B cell (primary cell): ENCODE data around the gene ZNF280D. TPM values are rescaled to one million over a fixed set of nuclear protein-coding genes. Genes with fewer than 3 reads are reported as not detected.

Source experiments
- ATAC-seq: fragments of 200-7000 bp; cut with Tn5 transposase; one replicate; pipeline ENCODE4 v1.10.0; 2021; ENCODE audit warnings: low read depth, mild to moderate bottlenecking, moderate number of reproducible peaks, moderate library complexity
- CTCF ChIA-PET: fragments of 350-600 bp; sonication (Branson Sonifier 250); formaldehyde crosslinking; loops from one replicate; lab custom pipeline; 2021; ENCODE audit warnings: antibody characterized with exemption, inconsistent platforms; lab: Charles Lee
- POLR2A ChIA-PET: fragments of 350-600 bp; sonication (Branson Sonifier 250); formaldehyde crosslinking; loops from one replicate; lab custom pipeline; 2021; ENCODE audit warnings: antibody characterized with exemption; lab: Charles Lee
- DNase-seq: peaks from one replicate; pipeline ENCODE4 v3.0.0; 2013
- H2AFZ ChIP-seq: 2 replicates; pipeline ENCODE4 v1.6.1; 2012; ENCODE audit warnings: mild to moderate bottlenecking, low read depth, low read length; ENCODE audit not compliant: insufficient read depth, poor library complexity, severe bottlenecking
- H3K27ac ChIP-seq, 2 donors: 1 replicate in 1 of 2; 2 replicates in 1 of 2; pipeline ENCODE4 v1.5.1; 2012 to 2013; ENCODE audit warnings: low read length in 2 of 2, mild to moderate bottlenecking in 2 of 2, moderate library complexity in 1 of 2
- H3K27me3 ChIP-seq, 4 experiments: fragments of 200-600 bp in 1 of 4; sonication (generic) in 1 of 4; replicated peaks in 1 of 4; 1 replicate in 2 of 4; 2 replicates in 2 of 4; pipeline versions ENCODE4 v1.6.1 to v1.7.0; 2013 to 2016; ENCODE audit warnings: low read length in 3 of 4, mild to moderate bottlenecking in 2 of 4, mixed read lengths in 1 of 4, moderate library complexity in 1 of 4; ENCODE audit not compliant: insufficient read depth in 4 of 4, control insufficient read depth in 3 of 4; ENCODE audit errors: control extremely low read depth in 1 of 4
- H3K36me3 ChIP-seq, 2 experiments: replicated peaks in 1 of 2; 1 replicate in 1 of 2; 2 replicates in 1 of 2; pipeline versions ENCODE4 v1.6.1 to v1.7.1; 2013; ENCODE audit warnings: low read length in 1 of 2; ENCODE audit not compliant: insufficient read depth in 2 of 2, control insufficient read depth in 1 of 2; ENCODE audit errors: control extremely low read depth in 1 of 2, extremely low read depth in 1 of 2
- H3K4me1 ChIP-seq, 2 donors: fragments of 200-600 bp in 1 of 2; sonication (generic) in 1 of 2; 1 replicate in 1 of 2; 2 replicates in 1 of 2; pipeline versions ENCODE4 v1.5.1 to v1.6.1; 2013 to 2017; ENCODE audit warnings: low read length in 2 of 2; ENCODE audit not compliant: control insufficient read depth in 2 of 2, insufficient read depth in 2 of 2
- H3K4me2 ChIP-seq: replicated peaks from 2 replicates; pipeline ENCODE3; 2012; ENCODE audit warnings: mild to moderate bottlenecking, low read depth, low read length; ENCODE audit not compliant: poor library complexity, severe bottlenecking
- H3K4me3 ChIP-seq, 5 experiments: fragments of 200-600 bp in 1 of 5; sonication (generic) in 1 of 5; 1 replicate in 3 of 5; 2 replicates in 2 of 5; pipeline versions ENCODE4 v1.5.1 to v1.7.0; 2011 to 2016; ENCODE audit warnings: low read length in 4 of 5, mild to moderate bottlenecking in 4 of 5, low read depth in 2 of 5, control low read depth in 1 of 5, moderate library complexity in 1 of 5; ENCODE audit not compliant: insufficient read depth in 1 of 5; ENCODE audit errors: control extremely low read depth in 1 of 5, extremely low read depth in 1 of 5
- H3K79me2 ChIP-seq: fragments of 200-600 bp; sonication (generic); one replicate; pipeline ENCODE4 v1.6.0; 2016; ENCODE audit warnings: low read length; ENCODE audit not compliant: control insufficient read depth, insufficient read depth
- H3K9ac ChIP-seq: fragments of 200-600 bp; sonication (generic); 2 replicates; pipeline ENCODE4 v1.6.1; 2017; ENCODE audit warnings: mild to moderate bottlenecking, low read length, moderate library complexity
- H3K9me3 ChIP-seq, 3 donors: one replicate each; pipeline versions ENCODE4 v1.6.1 to v1.7.1; 2013; ENCODE audit warnings: low read length in 2 of 3; ENCODE audit not compliant: control insufficient read depth in 2 of 3, insufficient read depth in 1 of 3; ENCODE audit errors: control extremely low read depth in 1 of 3
- H4K20me1 ChIP-seq: 2 replicates; pipeline ENCODE4 v1.6.0; 2012; ENCODE audit warnings: mild to moderate bottlenecking, low read length; ENCODE audit not compliant: insufficient read depth, control insufficient read depth, poor library complexity, severe bottlenecking
- H3K27ac Mint-ChIP-seq: one replicate; pipeline ENCODE4 v1.8.0; 2021; ENCODE audit warnings: mixed read lengths
- H3K27me3 Mint-ChIP-seq: one replicate; pipeline ENCODE4 v1.8.0; 2021; ENCODE audit warnings: mixed read lengths
- H3K4me1 Mint-ChIP-seq: one replicate; pipeline ENCODE4 v1.8.0; 2021; ENCODE audit warnings: mixed read lengths
- H3K4me3 Mint-ChIP-seq: one replicate; pipeline ENCODE4 v1.8.0; 2021; ENCODE audit warnings: mixed read lengths
- H3K9me3 Mint-ChIP-seq: one replicate; pipeline ENCODE4 v1.8.0; 2022; ENCODE audit warnings: mixed read lengths; ENCODE audit not compliant: insufficient read depth
- EZH2 ChIP-seq: IDR thresholded peaks from 2 replicates; pipeline ENCODE4 v1.6.1; 2012; ENCODE audit warnings: borderline replicate concordance, low read depth, mild to moderate bottlenecking, moderate library complexity, low read length; ENCODE audit not compliant: insufficient read depth, poor library complexity, severe bottlenecking
- WGBS: methylation state at CpG from one replicate; pipeline ENCODE4 v1.1.5; 2013; ENCODE audit warnings: missing lambda C conversion rate; ENCODE audit not compliant: insufficient coverage; 5-methylcytosine and 5-hydroxymethylcytosine counted together
- intact Hi-C: fragments of 100-400 bp; cut with micrococcal nuclease; formaldehyde crosslinking; loops from one replicate; pipeline ENCODE4 v1.10.0; 2022
- polyA plus RNA-seq: library from polyadenylated mRNA; depleted of rRNA; stranded (reverse); fragments of >200 nt; gene quantifications from 2 replicates; pipeline ENCODE4 v1.2.3, GENCODE V29; 2012
- total RNA-seq, 2 donors: library from RNA; stranded (reverse); fragments of 120-200 nt in 1 of 2; gene quantifications; 1 replicate in 1 of 2; 2 replicates in 1 of 2; pipeline versions ENCODE4 v1.2.3 to v1.2.4, GENCODE V29; 2013 to 2022
- TF ChIP-seq, protein P1 (sequence below): fragments of 200-600 bp; IDR thresholded peaks from one replicate; pipeline ENCODE4 v1.8.0; 2022; ENCODE audit warnings: antibody characterized with exemption, mild to moderate bottlenecking

Gene ZNF280D
- total and polyA plus RNA-seq, 2 donors (not counting 1 experiment from before 2014, with no cell fraction given): 14.7 to 68.3 TPM

DNA sequence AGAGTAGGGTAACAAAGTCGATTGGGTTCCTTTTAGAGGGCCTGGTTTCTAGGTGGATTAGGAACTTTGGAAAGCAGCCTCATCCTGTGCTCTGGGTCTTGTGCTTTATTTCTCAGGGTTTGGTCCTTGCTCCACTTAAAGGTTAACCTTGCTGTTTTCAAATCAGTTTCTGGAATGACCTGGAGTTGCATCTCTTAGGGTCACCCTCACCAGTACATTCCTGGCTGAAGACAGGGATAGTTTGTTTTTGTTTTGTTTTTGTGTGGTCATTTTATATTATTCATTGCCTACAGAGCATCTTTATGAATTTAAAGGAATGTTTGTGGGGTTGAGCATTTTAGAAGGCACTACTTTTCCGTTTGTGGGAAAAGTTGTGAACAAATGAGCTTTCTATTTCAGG is 45.5 kb upstream of the ZNF280D start:
- ATAC-seq (no peak), DNase-seq (no peak)
- ChIA-PET CTCF (no interaction called here), POLR2A (no interaction called here)
- Histone ChIP-seq H3K27ac (no peak overlapping the region), H3K9me3 (peaks cover 0 to 16% (median 0%) of the 10 kb centered on the region in 3 donors), H2AFZ (no peak overlapping the region), H4K20me1 (no peaks in the 10 kb centered on the region), H3K36me3 (no peaks in the 10 kb centered on the region), H3K79me2 (no peaks in the 10 kb centered on the region), H3K4me1 (peaks cover 10 to 19% of the 10 kb centered on the region in 2 donors), H3K9ac (no peak overlapping the region), H3K4me2 (no peak overlapping the region), H3K4me3 (no peak overlapping the region), H3K27me3 (no peaks in the 10 kb centered on the region)
- WGBS: 60% methylated on average over 1 of the region's 2 CpGs
- H3K27ac Mint-ChIP-seq: no peak overlapping the region
- no peak overlapping the region for H3K4me3 Mint-ChIP-seq
- H3K9me3 Mint-ChIP-seq: peaks cover 4% of the 10 kb centered on the region
- H3K27me3 Mint-ChIP-seq: peaks cover 9% of the 10 kb centered on the region
- TF ChIP-seq, protein P1, sequence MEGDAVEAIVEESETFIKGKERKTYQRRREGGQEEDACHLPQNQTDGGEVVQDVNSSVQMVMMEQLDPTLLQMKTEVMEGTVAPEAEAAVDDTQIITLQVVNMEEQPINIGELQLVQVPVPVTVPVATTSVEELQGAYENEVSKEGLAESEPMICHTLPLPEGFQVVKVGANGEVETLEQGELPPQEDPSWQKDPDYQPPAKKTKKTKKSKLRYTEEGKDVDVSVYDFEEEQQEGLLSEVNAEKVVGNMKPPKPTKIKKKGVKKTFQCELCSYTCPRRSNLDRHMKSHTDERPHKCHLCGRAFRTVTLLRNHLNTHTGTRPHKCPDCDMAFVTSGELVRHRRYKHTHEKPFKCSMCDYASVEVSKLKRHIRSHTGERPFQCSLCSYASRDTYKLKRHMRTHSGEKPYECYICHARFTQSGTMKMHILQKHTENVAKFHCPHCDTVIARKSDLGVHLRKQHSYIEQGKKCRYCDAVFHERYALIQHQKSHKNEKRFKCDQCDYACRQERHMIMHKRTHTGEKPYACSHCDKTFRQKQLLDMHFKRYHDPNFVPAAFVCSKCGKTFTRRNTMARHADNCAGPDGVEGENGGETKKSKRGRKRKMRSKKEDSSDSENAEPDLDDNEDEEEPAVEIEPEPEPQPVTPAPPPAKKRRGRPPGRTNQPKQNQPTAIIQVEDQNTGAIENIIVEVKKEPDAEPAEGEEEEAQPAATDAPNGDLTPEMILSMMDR: no peak
- no peak for TF ChIP-seq EZH2
- peaks cover 32% of the 10 kb centered on the region for H3K4me1 Mint-ChIP-seq
- intact Hi-C loops: no loop called here

DNA sequence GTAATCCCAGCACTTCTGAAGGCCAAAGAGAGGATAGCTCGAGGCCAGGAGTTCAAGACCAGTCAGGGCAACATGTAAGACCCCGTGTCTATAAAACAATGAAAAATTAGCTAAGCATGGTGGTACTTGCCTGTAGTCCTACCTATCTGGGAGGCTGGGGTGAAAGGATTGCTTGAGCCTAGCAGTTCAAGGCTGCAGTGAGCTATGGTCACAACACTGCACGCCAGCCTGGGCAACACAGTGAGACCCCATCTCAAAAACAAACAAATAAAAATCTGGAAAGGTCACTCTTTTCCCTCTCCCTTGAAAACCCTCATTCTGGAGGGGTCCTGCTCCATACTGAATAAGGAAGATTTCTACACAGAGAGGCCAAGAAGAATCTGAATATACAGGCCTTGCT is 43.5 kb upstream of the ZNF280D start:
- H3K9ac ChIP-seq: no peak overlapping the region
- Mint-ChIP-seq H3K4me1 (peaks cover 32% of the 10 kb centered on the region), H3K9me3 (peaks cover 4% of the 10 kb centered on the region), H3K4me3 (no peak overlapping the region), H3K27me3 (peaks cover 13% of the 10 kb centered on the region), H3K27ac (no peak overlapping the region)
- intact Hi-C loops: no loop called here
- peaks cover 10 to 19% of the 10 kb centered on the region in 2 donors for H3K4me1 ChIP-seq
- no peaks in the 10 kb centered on the region for H3K36me3 ChIP-seq
- no peak for TF ChIP-seq EZH2
- TF ChIP-seq, protein P1: no peak
- H2AFZ ChIP-seq: no peak overlapping the region
- H3K4me2 ChIP-seq: no peak overlapping the region
- H4K20me1 ChIP-seq: no peaks in the 10 kb centered on the region
- peaks cover 0 to 16% (median 0%) of the 10 kb centered on the region in 3 donors for H3K9me3 ChIP-seq
- no peak overlapping the region for H3K4me3 ChIP-seq
- ChIA-PET POLR2A (no interaction called here), CTCF (no interaction called here)
- H3K79me2 ChIP-seq: no peaks in the 10 kb centered on the region
- WGBS: 89% methylated on average over 3 of the region's 3 CpGs
- peaks cover 0 to 2% (median 0%) of the 10 kb centered on the region in 4 experiments for H3K27me3 ChIP-seq
- H3K27ac ChIP-seq: no peak overlapping the region
- ATAC-seq: no peak
- DNase-seq: no peak
